Type B pancreatic cell (in vitro differentiated cells): ENCODE results near the gene OOSP4A. TPM values are rescaled to one million over a fixed set of nuclear protein-coding genes. Genes with fewer than 3 reads are reported as not detected.

ENCODE experiments used
- DNase-seq: peaks from one replicate; pipeline ENCODE4 v3.0.0; 2021; ENCODE audit warnings: mixed read lengths; ENCODE audit not compliant: unreplicated experiment; ENCODE audit errors: extremely low spot score
- H3K27ac Mint-ChIP-seq: 2 replicates; pipeline ENCODE4 v1.8.0; 2021; ENCODE audit warnings: mild to moderate bottlenecking, mixed read lengths
- H3K27me3 Mint-ChIP-seq: 2 replicates; pipeline ENCODE4 v1.8.0; 2021; ENCODE audit warnings: mixed read lengths
- H3K36me3 Mint-ChIP-seq: 2 replicates; pipeline ENCODE4 v1.8.0; 2021; ENCODE audit warnings: mixed read lengths
- H3K4me1 Mint-ChIP-seq: one replicate; pipeline ENCODE4 v1.8.0; 2021; ENCODE audit warnings: mixed read lengths; ENCODE audit not compliant: unreplicated experiment
- H3K4me3 Mint-ChIP-seq: 2 replicates; pipeline ENCODE4 v1.8.0; 2021; ENCODE audit warnings: mild to moderate bottlenecking, mixed read lengths
- H3K9me3 Mint-ChIP-seq: 2 replicates; pipeline ENCODE4 v1.8.0; 2021; ENCODE audit warnings: mixed read lengths
- total RNA-seq: library from RNA; stranded (reverse); gene quantifications from 2 replicates; pipeline ENCODE4 v1.2.1, GENCODE V29; 2021; ENCODE audit warnings: low replicate concordance
- TF ChIP-seq, protein P1 (sequence below): fragments of 200-600 bp; sonication (generic); conservative IDR thresholded peaks from 2 replicates; pipeline ENCODE4 v1.5.0; 2021; ENCODE audit warnings: antibody characterized with exemption, mild to moderate bottlenecking

Gene OOSP4A
- total RNA-seq, 1 donor from 2014 or later = not detected

DNA sequence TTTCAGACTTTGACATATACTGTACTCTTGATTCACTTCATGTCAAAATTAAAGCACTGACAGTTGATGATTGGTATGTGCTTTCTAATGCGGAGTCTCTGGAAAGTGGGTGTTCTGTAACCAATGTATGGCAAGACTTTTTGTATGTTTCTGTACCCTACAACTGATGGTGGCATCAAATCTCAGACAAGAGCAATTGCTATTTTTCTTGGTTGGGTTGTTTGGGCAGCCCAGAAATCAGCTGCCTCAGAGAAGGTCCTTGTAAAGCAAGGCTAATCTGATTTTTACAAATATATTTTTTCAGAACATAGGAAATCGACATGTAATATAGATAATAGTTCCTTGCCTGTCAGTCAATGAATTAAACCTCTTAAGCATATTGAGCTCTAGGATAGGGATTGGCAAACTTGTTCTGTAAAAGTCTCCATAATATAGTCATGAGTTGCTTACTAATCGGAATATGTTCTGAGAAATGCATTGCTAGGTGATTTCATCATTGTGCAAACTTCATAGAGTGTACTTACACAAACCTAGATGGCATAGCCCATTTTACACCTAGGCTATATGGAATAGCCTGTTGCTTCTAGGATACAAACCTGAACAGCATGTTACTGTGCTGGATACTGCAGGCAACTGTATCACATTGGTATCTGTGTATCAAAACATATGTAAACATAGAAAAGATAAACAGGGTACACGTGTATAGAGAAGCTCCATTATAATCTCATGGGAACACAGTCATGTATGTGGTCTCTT, 10.2 kb upstream of the OOSP4A start:
- TF ChIP-seq, protein P1, sequence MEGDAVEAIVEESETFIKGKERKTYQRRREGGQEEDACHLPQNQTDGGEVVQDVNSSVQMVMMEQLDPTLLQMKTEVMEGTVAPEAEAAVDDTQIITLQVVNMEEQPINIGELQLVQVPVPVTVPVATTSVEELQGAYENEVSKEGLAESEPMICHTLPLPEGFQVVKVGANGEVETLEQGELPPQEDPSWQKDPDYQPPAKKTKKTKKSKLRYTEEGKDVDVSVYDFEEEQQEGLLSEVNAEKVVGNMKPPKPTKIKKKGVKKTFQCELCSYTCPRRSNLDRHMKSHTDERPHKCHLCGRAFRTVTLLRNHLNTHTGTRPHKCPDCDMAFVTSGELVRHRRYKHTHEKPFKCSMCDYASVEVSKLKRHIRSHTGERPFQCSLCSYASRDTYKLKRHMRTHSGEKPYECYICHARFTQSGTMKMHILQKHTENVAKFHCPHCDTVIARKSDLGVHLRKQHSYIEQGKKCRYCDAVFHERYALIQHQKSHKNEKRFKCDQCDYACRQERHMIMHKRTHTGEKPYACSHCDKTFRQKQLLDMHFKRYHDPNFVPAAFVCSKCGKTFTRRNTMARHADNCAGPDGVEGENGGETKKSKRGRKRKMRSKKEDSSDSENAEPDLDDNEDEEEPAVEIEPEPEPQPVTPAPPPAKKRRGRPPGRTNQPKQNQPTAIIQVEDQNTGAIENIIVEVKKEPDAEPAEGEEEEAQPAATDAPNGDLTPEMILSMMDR = no peak

DNA sequence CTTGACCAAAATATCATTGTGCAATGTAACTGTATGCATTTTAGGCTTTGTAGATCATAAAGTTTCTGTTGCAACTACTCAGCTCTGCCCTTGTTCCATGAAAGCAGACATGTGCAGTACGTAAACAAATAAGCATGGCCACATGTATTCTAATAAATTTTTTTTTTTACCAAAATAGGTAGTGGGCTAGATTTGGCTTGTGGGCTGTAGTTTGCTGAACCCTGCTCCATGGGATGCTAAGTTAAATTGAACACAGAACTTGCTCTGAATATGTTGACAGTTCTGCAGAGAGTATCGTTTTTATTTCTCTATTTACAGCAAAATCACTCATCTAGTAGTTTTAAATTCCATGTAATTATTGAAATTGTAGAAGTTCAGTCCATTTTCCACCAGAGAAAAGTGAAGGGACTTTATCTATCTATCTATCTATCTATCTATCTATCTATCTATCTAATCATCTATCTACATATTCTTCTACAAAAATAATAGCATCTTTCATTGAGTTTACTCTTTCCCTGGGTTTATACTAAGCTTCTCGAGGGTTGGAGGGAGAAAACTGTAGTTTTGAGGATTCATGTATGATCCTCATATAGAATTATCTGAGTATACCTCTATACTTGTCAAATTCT, 9.5 kb upstream of the OOSP4A start:
- no peaks in the 10 kb centered on the region for H3K4me1 Mint-ChIP-seq
- TF ChIP-seq, protein P1 = no peak
- H3K36me3 Mint-ChIP-seq = no peaks in the 10 kb centered on the region
- no peak overlapping the region for H3K4me3 Mint-ChIP-seq
- H3K27ac Mint-ChIP-seq = no peak overlapping the region
- H3K27me3 Mint-ChIP-seq = no peaks in the 10 kb centered on the region
- no peaks in the 10 kb centered on the region for H3K9me3 Mint-ChIP-seq
- DNase-seq = no peak

More for the DNA sequence above, 10.2 kb upstream of the OOSP4A start:
- H3K9me3 Mint-ChIP-seq = no peaks in the 10 kb centered on the region
- no peaks in the 10 kb centered on the region for H3K36me3 Mint-ChIP-seq
- H3K4me3 Mint-ChIP-seq = no peak overlapping the region
- DNase-seq = no peak
- H3K27me3 Mint-ChIP-seq = no peaks in the 10 kb centered on the region
- H3K27ac Mint-ChIP-seq = no peak overlapping the region
- H3K4me1 Mint-ChIP-seq = no peaks in the 10 kb centered on the region

DNA sequence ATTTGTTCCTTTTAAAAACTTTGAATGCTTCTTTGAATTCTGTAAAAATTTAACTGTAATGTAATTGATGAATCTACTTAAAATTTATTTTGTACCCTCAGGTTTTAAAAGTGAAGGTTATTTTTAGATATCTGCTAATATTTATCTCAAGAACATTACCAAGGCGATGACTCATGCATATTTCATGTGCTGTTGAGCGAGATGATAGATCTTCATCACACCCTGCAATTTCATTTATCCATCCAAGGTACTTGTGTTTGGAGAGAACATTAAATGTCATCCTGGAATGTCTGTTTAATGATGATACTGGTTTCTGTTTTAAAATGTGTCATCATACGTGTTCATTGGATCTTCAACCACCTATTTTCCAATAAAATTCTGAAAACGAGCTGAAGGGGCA, 6.7 kb upstream of the OOSP4A start:
- Mint-ChIP-seq H3K9me3 (no peaks in the 10 kb centered on the region), H3K27ac (no peak overlapping the region), H3K36me3 (no peaks in the 10 kb centered on the region), H3K4me1 (no peaks in the 10 kb centered on the region), H3K27me3 (no peaks in the 10 kb centered on the region), H3K4me3 (no peak overlapping the region)
- TF ChIP-seq, protein P1 = no peak
- no peak for DNase-seq

DNA sequence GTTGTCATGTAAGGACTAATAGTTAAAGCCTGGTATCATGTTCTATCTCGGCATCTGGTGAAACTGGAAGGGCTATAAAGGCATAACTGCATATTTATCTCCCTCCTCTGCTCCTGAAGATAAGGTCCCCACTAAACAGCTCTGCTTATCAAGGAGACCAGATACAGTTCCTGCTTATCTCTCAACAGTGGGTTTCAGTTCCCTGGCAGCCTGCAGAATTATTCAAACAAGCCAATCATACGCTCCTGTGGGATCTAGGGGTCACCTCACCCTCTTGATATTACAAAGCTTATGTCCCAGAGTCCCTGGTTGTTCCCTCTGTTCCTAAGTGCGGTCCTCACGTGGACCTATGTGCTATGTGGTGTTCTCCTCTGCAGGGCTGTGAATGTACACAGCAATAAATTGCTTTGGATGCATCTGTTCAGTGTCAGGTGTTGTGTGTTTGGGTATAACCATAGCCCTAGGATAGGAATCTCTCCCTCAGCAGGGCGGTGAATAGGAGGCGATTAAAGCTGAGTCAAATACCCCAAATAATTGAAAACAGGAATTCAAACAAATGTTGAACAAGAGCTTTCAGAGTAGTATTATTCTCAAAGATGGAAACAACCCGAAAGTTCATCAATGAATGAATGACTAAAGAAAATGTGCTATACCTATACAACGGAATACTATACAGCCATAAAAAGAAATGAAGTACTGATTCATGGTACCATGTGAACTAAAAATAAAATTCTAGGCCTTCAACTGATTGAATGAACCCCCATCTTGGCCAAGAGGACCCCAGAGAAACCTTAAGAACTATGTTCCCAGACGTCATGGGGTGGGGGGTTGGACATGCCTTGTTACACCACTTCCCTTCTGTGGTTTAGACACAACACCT, 3.1 kb upstream of the OOSP4A start:
- no peak for DNase-seq
- TF ChIP-seq, protein P1 = no peak
- no peak overlapping the region for H3K4me3 Mint-ChIP-seq
- no peaks in the 10 kb centered on the region for H3K4me1 Mint-ChIP-seq
- H3K9me3 Mint-ChIP-seq = no peaks in the 10 kb centered on the region
- H3K27ac Mint-ChIP-seq = peak overlapping the region; percentile 16
- H3K27me3 Mint-ChIP-seq = no peaks in the 10 kb centered on the region
- no peaks in the 10 kb centered on the region for H3K36me3 Mint-ChIP-seq

DNA sequence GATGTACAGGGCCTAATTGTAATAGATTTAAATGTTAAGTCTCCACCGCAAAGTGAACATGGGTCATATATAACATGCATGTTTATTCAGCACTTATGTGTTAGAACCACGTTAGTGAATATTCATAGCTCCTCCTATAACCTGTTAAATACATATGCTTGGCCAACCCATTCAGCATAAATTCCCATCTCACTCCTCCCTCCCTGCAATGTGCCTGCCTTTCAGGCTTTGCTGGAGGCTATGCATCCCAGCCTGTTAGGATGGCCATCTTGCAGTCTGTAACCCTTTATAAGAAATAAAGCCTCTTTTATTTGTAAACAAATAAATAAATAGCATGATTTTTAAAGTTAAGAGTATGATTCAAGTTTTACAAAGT, 1.7 kb upstream of the OOSP4A start:
- H3K9me3 Mint-ChIP-seq = no peaks in the 10 kb centered on the region
- TF ChIP-seq, protein P1 = no peak
- H3K36me3 Mint-ChIP-seq = no peaks in the 10 kb centered on the region
- H3K27me3 Mint-ChIP-seq = no peaks in the 10 kb centered on the region
- DNase-seq = no peak
- H3K4me3 Mint-ChIP-seq = no peak overlapping the region
- H3K4me1 Mint-ChIP-seq = no peaks in the 10 kb centered on the region
- no peak overlapping the region for H3K27ac Mint-ChIP-seq
